GOT3 (cell line): ENCODE measurements around the gene ELL2.

Experiments used
- DNase-seq: peaks from one replicate; lab custom pipeline; 2025; ENCODE audit warnings: mixed read lengths; lab: John Stamatoyannopoulos, UW

The ELL2 gene

DNA sequence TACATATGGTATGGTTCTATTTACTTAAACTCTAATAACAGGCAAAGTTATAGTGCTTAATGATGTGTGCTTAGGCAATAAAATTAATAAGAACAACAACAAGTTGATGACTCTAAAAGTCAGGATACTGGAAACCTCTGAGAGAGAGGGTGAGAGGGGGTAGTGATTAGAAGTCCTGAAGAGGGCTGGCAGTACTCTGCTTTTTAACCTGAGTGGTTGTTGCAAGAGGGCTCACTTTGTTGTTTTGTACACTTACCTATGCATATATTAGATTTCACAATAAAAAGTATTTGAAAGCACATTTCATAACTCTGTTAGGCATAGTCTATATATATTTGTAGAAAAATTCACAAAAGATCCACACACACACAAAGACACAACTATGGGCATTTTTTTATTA lies 21.4 kb upstream of the ELL2 start:
- DNase-seq: no peak

DNA sequence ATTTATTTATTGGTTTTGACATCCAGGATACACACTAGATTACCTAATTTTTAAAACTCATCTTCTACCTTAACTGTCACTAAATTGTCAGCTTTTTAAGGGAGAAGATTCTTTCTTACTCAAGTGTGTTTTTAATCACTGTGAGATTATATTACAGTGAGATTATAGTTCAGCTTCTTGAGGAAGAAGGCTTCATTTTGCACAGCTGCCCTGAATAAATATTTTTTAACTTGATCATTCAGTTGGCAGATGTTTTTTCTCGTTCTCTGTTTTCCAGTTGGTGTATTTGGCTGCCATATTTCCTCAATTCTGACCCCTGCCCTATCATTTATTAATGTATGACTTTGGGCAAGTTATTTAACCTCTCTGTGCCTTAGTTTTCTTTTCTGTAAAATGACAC lies 15.0 kb upstream of the ELL2 start:
- no peak for DNase-seq

DNA sequence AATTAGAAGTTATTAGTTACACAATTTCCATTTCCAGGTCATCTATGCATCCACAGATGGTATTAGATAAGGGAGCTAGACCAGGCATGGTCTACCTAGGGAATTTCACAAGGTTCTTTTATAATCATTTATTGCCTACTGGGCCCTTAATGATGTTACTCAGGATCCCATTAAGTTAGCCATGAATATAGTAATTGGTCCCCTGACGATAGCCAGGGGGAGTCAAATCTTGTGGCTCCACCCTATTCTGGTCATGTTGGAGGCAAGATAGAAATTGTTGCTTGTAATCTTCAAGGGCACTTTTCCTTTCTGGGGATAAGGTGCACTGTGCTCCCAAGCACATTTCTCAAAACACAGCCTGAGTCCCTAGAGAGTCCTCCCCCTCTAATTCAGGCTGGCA lies 14.1 kb upstream of the ELL2 start:
- DNase-seq: no peak

DNA sequence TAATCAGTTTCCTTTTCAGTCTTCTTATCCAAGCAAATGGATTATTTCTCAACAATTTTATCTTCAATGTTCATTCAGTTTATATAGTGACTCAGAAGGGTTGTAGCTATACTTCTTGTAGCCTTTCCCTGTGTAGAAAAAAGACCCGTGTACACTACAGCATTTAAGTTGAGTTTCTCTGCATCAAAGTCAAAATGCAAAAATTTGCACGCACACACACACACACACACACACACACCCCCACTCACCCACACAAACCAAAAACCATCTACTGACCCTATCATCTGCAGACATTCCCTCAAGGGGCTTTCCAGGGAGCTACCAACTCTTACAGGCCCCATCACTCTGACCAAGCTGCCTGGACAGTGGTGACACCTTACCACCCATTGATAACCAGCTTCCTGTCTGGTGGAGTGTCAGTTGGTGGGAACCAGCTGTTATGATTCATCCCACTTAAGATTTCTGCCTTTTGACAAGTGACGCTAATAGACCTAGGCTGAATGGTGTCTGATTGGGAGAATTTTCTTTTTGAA lies 12.2 kb upstream of the ELL2 start:
- no peak for DNase-seq

DNA sequence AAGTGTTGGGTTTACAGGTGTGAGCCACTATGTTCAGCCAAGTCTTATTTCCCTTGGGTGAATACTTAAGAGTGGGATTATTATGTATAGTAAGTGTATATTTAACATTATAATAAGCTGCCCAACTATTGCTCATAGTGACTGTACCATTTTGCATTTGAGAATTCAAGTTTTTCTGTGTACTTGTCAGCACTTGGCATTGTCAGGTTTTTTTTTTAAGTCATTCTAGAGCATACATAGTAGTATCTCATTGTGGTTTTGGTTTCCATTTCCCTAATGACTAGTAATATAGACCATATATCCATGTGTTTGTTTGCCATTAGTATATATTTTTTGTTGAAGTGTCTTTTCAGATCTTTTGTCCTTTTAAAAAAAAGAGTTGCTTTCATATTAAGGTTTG lies 10.5 kb upstream of the ELL2 start:
- DNase-seq: no peak

DNA sequence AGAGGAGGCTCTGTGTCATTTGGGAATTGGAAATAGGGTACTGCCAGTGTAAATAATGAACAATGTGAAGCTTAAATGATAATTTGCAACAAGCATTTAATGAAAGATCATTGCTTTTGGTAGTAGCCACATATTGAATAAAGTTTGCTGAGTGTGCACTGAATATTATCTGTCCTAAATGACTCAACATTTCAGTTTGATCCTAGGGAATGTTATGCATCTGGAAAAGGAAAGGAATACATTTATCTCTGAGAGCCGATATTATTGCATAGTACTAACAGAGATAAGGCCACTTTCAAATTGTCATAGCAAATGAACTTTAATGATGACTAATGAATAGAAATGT lies 8.7 kb upstream of the ELL2 start:
- no peak for DNase-seq

DNA sequence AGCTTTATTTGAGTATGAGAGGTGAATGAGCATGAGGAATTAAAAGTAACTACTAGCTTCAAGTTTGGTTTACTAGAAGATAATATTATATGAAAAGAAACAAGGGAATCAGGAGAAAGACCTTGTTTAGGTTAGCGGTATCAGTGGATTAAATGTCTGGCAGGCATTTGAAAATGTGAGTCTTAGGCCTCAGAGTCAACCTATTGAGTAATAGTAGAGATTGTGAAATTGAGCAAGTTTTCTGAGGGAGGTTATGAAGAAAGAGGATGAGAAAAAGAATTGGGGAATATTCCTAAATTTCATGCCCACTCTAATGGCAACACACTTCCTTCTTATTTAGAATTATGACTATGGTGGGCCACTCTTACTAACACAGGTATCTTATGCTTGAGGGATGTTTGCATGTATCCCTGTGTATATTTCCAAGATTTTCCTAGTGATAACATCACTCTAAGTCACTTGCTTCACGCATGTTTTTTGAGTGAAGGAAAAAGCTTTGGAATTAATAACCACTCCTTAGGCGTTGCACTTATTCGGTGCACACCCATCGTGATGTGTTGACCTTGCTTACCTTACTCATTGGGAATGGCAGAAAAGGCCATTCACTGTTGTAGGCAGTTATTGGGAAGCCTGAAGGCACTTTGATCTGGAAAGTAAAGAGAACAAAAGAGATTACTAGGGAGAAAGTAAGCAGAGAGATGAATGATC lies 8.2 kb upstream of the ELL2 start:
- DNase-seq: no peak

DNA sequence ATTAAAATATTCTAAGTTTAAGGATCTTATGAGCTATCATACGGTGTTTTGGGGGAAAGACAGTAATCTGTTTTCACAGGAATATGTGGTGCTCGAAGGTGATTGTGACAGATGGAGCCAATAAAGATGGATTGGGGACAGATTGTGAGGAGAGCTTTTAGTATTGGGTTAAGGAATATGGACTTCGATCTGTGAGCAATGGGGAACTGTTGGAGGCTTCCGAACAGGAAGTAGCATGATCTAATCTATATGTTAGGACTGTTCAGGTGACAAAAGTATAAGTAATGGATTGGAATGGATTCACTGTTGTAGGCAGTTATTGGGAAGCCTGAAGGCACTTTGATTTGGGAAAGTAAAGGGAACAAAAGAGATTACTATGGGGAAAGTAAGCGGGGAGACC lies 7.4 kb upstream of the ELL2 start:
- DNase-seq: no peak

DNA sequence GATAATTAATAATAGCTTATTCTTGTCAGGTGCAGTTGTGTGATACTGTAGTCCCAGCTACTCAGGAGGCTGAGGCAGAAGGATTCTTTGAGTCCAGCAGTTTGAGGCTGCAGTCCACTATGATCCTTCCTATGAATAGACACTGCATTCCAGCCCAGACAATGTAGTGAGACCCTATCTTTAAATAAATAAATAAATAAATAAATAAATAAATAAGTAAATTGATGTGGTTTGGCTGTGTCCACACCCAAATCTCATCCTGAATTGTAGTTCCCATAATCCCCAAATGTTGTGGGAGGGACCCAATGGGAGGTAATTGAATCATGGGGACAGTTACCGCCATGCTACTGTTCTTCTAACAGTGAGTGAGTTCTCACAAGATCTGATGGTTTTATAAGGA lies 5.6 kb upstream of the ELL2 start:
- DNase-seq: no peak

DNA sequence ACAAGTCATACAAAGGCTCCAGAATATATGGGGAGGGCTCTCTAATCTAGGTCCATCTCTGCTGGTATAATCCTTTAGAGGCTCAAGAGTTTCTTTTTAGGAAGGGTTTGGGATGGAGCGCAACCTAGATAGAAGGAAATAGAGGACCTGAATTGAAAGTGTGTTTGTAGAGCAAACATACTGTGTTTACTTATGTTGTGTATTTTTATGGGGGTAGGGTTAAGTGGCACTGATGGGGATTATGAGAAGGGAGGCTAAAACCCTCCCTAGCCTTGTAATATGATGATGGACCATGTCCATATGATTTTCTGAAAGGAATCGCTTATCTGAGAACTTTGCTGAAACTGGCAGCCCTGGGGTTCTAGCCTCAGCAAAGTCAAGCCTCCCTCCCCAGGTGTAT lies 4.4 kb upstream of the ELL2 start:
- DNase-seq: no peak

DNA sequence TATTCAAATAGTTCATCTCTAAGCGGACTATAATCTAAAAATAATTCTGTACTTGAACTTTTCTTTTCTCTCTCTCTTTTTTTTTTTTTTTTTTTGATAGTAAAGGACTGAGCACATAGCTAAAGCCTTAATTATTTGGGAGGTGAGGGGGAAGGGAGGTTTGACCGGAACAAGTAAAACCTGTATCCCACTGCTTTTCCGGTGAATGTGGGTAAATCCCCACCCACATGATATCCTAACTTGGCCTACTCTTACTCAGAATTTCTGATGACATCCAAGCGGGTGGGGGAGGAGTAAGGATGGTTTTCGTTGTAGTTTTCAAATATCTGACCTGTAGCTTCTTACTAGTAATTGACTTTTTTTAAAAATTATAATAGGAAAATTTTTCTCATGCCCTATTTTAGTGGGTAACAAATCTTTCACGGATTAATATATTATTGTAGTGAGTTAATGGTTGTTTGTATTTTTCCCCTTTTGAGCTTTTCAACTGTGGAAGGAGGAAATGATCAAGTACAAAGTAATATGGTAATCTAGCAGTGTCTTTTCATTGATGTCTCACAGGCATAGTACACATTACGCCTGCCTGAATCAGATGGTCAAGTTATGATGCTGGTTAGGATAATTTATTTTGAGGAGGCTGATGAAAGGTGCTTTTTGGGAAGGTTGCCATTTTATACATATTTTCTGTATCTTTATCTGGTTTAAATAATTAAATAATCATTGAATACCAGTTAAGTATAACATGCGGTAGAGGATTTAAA lies 2.2 kb upstream of the ELL2 start:
- DNase-seq: no peak

DNA sequence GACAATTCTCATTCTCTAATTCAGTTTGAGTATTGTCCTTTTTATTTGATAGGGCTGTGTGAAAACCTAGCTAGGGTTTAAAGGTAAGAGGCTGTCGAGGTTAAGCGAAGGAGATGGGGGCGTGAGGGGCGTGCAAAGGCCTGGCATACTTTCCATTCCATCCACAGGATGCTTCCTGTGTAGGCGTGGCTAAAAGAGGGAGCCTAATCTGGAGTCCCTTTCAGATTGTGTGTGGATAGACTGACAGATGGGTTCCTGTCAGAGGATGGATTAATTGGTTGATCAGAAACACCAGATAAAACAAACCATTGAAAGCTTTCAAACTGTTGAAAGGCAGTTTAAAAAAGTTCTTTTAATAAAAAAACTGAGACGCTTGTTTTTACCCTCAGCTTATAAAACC lies 1.1 kb upstream of the ELL2 start:
- no peak for DNase-seq

DNA sequence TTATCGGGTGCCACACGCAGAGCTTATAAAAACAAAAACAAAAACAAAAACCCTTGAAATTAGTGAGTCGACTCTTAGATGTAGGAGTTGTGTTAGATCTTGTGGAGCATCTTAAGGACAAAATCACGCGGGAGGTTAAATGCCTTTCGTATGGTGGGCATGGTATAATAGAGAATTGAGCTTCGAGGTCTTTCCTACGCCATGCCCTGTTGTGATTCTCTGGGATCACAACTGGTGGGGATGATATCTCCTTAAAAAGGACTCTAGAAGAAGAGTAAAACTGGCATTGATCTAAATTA lies 773 bp upstream of the ELL2 start:
- no peak for DNase-seq

DNA sequence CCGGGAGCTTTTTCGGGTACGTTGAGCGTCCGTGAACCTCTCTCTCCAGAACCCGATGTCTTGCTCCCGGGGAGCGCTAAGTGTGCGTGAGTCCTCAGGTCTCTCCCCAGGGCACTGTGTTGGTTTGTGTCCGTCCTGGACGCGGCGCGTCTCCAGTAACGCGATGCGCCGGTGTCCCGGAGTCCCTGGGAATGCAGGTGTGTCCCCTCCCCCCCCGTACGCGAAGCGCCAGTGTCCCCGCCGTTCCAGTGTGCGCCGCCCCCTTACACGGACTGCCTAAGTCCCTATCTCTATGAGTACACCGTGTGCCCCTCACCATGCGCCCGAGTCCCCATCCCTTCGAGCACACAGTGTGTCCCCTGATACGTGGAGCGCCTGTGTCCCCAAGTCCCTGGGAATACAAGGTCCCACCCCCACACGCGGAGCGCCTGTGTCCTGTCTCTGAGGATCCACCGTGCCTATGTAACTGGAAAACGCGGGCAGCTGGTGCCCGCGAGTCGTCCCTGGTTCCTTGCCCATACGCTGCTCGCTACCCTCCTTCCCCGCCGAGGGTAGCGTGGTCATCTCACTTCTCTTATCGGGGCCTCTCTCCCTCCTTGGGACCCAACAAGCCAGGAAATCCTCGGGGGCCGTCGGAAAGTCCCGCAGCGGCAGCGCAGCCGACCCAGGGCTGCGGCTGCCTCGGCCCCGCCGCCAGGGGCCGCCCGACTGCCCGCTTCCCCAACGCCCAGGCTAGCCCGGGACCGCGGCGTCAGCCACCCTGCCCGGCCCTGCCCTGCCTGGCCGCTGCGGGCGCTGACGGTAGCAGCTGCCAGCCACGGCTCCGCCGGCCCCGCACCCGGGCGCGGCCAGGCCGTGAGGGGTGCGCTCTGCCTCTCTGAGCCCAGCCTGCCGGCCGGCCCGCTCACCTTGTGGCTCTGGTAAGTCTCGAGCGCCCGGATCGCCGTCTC lies 709 bp downstream of the ELL2 start:
- DNase-seq: peak; percentile 80

DNA sequence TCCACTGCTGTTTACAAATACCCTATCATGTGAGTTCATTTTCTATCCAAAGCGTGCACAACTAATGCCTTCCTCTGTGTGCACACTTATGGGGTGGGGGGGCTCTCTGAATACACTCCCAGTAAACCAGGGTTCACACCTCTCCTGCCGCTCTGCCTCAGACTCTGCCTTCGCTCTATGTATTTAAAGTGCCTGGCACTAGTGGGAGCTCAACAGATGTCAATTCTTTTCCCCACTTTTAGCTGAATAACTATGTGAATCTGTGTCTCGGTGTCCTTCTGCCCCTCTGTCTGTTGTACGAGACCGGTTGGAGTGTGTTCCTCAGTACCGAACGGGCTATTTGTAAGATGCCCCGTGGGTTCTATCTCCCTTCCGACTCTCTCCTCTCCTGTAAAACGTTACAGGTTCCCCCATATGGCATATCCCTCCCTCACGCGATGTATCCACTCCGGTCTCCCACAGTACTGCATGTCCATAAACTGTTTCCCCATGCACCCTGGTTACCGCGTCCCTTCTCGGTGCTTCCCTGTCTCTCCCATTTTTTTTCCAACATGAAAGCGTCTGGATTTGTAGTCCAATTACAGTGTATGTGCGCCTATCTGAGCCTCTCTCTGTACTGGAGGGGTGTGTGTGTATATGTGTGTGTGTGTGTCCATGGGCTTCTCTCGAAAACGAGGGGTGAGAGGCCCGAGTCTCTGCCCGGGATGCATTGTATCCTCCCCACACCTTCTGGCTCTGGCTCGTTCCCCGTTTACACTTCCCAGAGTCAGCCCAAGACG lies 1.6 kb downstream of the ELL2 start:
- DNase-seq: no peak

DNA sequence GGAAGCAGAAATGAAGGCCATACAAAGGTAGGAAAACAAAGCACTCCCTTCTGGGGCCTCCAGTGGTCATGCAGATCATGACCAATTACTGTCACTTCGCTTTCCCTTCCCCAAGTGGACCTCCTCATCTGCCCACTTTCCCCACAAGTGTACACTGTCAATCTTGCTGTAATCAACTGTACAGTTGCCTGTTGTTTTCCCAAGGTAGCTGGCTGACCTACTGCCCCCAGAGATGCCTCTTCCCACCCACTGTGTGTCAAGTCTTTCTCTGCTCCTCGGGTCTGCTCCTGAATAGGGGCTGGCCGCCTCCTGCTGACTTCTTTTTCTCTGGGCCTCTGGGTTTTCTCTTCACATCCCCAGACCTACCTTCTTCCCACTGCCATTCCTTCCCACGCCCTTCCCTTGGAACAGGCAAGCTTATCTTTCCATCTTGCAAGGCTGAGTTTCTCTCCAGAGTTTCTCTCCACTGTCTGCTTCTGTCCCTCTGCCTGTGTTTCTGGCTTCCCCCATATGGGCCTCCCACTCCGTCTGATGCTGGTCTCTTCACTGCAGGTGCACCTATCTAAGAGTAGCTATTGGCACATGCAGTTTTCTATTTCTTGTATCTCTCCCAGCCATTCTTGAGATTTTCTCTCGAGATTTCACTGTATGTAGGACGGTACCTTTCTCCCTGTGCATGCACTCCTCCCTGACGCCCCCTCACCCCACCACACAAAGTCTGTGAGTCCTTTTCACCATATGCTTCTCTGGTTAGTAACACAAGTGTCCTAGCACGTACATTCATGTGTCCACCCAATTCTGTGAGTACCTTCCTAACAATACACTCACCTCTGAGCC lies 2.4 kb downstream of the ELL2 start:
- DNase-seq: no peak

DNA sequence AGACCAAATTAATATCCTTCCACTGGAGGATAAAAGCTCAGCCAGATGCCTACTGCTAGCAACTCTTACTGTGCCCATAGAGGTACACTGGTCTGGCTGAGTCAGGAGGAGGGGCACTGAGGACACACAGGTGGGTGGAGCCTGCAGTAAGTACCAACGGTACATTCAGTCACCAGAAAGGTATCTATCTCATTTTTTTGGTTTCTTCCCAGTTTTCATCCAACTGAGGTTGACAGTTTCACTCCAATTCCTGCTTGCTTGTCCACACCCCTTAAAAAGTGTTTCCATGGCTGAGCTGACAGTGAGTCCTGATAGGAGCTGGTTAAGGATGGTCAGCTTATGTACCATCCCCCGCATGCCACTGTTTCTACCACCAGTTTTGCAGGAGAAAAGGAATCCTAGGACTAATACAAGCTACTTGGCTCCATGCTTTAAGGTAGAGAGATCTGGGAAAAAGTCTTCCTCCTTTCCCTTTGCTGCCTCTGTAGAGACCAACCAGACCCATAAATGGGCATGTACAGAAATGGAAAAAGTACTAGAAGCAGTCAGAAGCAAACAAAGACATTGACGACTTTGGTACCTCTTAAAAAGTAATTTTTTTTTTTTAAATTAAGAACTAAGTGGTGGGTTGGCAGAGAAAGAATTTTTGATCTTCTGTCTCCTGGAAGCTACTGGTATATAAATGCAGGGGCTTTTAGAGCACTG lies 3.2 kb downstream of the ELL2 start:
- DNase-seq: no peak

DNA sequence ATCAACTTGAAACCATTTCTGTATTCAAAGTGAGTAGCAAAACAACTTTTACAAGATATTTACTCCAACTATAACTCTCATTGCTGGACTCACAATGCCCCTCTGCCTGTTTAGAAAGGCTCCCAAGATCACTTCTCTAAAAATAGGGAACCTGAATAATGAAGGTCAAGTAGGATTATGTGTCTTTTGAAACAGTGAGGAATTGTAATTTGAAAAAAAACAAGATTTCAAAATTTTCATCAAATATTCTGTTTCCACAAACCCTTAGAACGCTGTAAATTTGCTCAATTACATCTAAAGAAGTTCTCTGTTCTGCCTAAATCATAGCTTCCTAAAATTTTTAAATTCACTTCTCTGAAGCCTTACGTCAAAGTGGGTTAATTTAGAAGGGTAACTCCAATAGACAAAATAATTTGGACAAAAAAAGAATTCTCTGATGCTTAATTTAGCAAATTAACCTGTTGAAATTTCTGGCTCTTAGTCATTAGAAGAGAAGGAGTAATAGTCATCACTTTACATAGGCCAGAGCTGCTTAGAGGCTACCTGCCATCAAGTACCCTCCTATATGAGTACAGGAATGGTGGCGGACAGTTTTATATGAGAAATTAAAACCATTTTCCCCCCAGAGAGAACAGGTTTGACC lies 4.0 kb downstream of the ELL2 start:
- no peak for DNase-seq

DNA sequence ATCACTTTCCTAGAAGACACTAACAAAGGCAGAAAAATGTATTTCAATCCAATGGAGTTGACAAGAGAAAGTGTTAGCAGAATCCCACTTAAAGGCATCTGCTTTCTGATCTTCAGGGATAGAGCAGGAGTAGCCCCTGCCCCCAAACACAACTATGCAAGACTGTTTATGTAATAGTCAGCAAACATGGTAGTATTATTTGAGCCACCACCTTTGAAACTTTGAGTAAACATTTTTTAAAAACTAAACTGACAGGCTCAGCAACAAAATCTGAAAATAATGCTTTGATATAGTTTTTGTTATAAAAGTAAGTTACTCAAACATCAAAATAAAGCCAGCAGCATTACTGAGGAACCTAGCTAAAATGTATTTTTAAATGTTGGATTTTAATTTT lies 4.8 kb downstream of the ELL2 start:
- no peak for DNase-seq
